ENCODE results near the gene MYH2. TPM values are rescaled to one million over a fixed set of nuclear protein-coding genes. Genes with fewer than 3 reads are reported as not detected.
"Not testable (repeated sequence)": the region's sequence is repeated elsewhere in the genome, so short reads cannot be mapped to it uniquely, and the experiment has no call there.

Gene MYH2
- total RNA-seq, 4 donors from 2014 or later, result not detected

DNA sequence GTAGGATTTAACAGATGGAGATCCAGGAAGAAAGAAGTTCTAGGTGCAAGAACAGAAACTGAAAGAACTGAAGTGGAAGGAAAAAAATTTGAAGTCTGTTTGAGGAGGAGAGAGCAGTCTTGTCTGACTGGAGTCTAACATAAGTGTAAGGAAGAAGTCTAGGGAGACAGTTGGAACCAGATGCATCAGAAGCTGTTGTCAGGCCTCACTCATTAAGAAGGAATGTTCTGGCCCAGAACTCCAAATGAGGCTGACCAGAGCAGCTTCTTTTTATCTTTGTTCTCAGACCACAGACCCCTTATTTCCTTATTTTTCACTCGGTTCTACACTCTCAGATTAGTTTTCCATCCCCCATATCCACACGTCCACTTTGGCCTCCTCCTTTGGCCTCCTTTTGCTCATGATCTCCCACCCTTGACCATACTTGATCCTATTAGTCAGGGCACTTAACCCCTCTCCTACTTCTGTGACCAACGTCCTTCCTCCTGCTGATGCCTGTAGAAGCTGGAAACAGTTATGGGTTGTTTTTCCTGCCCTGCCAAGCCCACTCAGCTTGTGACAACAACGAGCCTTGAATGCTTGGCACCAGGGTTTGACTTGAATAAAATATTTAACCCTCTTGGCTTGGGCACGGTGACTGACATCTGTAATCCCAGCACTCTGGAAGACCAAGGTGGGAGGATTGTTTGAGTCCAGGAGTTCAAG, 7.0 kb upstream of the MYH2 start:
- TF ChIP-seq POLR2AphosphoS5 (IDR thresholded peaks at IDR 0.05), result no peak
- no peak for TF ChIP-seq EP300 (IDR thresholded peaks at IDR 0.05)
- TF ChIP-seq CTCF (IDR thresholded peaks at IDR 0.05), result no peak
- TF ChIP-seq POLR2A (IDR thresholded peaks at IDR 0.05), result no peak
- Histone ChIP-seq H3K4me1 (no peaks in the 10 kb centered on the region), H3K27ac (peak overlapping the region; percentile 22), H3K9me3 (no peaks in the 10 kb centered on the region), H3K4me3 (no peak overlapping the region), H3K36me3 (no peaks in the 10 kb centered on the region), H3K27me3 (peaks cover 3% of the 10 kb centered on the region)
- no peak for DNase-seq (ENCODE audit: low spot score in 2 of 2)
- WGBS, result 55% methylated on average over 5 of the region's 5 CpGs

- no peaks in the 10 kb centered on the region for H3K9me3 ChIP-seq
- H3K27ac ChIP-seq, result no peak overlapping the region
- no peak for TF ChIP-seq CTCF (IDR thresholded peaks at IDR 0.05)
- no peak for TF ChIP-seq POLR2A (IDR thresholded peaks at IDR 0.05)
- no peak for TF ChIP-seq EP300 (IDR thresholded peaks at IDR 0.05)
- TF ChIP-seq POLR2AphosphoS5 (IDR thresholded peaks at IDR 0.05), result no peak
- H3K4me3 ChIP-seq, result no peak overlapping the region
- no peaks in the 10 kb centered on the region for H3K4me1 ChIP-seq
- H3K36me3 ChIP-seq, result no peaks in the 10 kb centered on the region
- H3K27me3 ChIP-seq, result peaks cover 12% of the 10 kb centered on the region
- 74% methylated on average over 4 of the region's 4 CpGs for WGBS
- DNase-seq (ENCODE audit: low spot score in 2 of 2), result no peak
These were observed 556 bp upstream of the MYH2 start for GRCh38 chr17:10550014-10550413.

DNA sequence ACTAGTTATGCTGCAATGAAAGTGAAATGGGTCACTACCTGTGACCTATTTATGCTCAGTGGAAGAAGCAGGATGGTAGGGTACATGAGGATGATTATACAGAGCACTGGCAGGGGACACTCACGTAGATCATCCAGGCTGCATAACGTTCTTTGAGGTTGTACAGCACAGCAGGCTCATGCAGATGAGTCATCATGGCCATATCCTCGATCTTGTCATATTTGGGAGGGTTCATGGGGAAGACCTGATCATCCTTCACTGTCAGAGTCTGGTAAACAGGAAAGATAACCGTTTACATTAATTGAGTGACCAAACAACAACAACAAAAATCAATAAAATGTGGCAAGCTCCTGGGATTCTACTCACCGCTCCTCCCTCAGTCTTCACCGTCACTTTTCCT, 2.1 kb downstream of the MYH2 start:
- DNase-seq (ENCODE audit: low spot score in 2 of 2), result no peak
- Histone ChIP-seq H3K9me3 (no peaks in the 10 kb centered on the region), H3K36me3 (no peaks in the 10 kb centered on the region), H3K27me3 (peaks cover 12% of the 10 kb centered on the region), H3K4me3 (no peak overlapping the region), H3K27ac (no peak overlapping the region), H3K4me1 (no peaks in the 10 kb centered on the region)
- WGBS, result 81% methylated on average over 6 of the region's 6 CpGs
- TF ChIP-seq CTCF (IDR thresholded peaks at IDR 0.05) (no peak), EP300 (IDR thresholded peaks at IDR 0.05) (no peak), POLR2A (IDR thresholded peaks at IDR 0.05) (no peak), POLR2AphosphoS5 (IDR thresholded peaks at IDR 0.05) (no peak)

- 35% methylated on average over 5 of the region's 5 CpGs for WGBS
- H3K9me3 ChIP-seq; H3K4me3 ChIP-seq; H3K27ac ChIP-seq; H3K4me1 ChIP-seq; H3K27me3 ChIP-seq; DNase-seq (ENCODE audit: low spot score in 2 of 2); H3K36me3 ChIP-seq: not testable (repeated sequence)
These were observed 6.0 kb downstream of the MYH2 start for GRCh38 chr17:10543486-10543885.

DNA sequence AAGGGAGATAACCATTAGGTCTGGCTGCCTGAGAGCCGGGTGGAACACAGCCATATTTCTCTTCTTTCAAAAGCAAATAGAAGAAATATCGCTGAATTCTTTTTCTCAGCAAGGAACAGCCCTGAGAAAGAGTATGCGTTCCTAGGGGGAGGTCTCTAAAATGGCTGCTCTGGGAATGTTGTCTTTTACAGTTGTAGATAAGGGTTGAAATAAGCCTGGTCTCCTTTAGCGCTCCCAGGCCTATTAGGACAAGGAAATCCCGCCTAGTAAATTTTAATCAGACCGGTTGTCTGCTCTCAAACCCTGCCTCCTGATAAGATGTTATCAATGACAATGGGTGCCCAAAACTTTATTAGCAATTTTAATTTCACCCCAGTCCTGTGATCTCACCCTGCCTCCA, 8.3 kb downstream of the MYH2 start:
- not testable (repeated sequence) for H3K4me1 ChIP-seq; H3K9me3 ChIP-seq; DNase-seq (ENCODE audit: low spot score in 2 of 2); H3K27me3 ChIP-seq; H3K36me3 ChIP-seq; H3K27ac ChIP-seq; H3K4me3 ChIP-seq
- 92% methylated on average over 6 of the region's 6 CpGs for WGBS

DNA sequence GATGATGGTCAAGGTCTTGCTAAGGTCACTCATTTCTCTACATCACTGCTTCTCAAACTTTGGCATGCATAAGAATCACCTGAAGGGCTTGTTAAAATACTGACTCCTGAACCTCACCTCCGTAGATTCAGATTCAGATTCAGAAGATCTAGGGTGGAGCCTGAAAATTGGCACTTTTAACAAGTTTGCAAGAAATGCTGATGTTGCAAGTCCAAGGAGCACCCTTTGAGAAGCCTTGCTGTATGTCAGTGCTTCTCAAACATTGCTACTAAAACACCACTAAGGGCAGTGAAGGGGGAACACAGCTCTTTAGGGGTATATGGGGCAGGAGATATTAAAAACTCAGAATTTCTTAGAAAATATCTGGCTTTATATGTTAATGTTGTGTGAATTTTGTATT, 17.4 kb downstream of the MYH2 start:
- H3K4me1 ChIP-seq, result no peaks in the 10 kb centered on the region
- DNase-seq (ENCODE audit: low spot score in 2 of 2), result no peak
- WGBS, result 57% methylated on average over 1 of the region's 1 CpG
- H3K27me3 ChIP-seq, result no peaks in the 10 kb centered on the region
- no peaks in the 10 kb centered on the region for H3K9me3 ChIP-seq
- H3K27ac ChIP-seq, result no peak overlapping the region
- TF ChIP-seq EP300 (IDR thresholded peaks at IDR 0.05) (no peak), POLR2AphosphoS5 (IDR thresholded peaks at IDR 0.05) (no peak), POLR2A (IDR thresholded peaks at IDR 0.05) (no peak), CTCF (IDR thresholded peaks at IDR 0.05) (no peak)
- no peaks in the 10 kb centered on the region for H3K36me3 ChIP-seq
- H3K4me3 ChIP-seq, result no peak overlapping the region
